NCI-H774 (cell line): ENCODE results near the gene PTPRN2.
"Not testable (repeated sequence)": the region's sequence is repeated elsewhere in the genome, so short reads cannot be mapped to it uniquely, and the experiment has no call there.

ENCODE experiments used
- DNase-seq: peaks from one replicate; lab custom pipeline; 2025; lab: John Stamatoyannopoulos, UW

PTPRN2 gene

GRCh38 chr7:157947504-157947903 lies 640.1 kb downstream of the PTPRN2 start:
- DNase-seq, result no peak

GRCh38 chr7:157946398-157947060 lies 641.1 kb downstream of the PTPRN2 start:
- DNase-seq, result no peak

- DNase-seq, result no peak
Observed at GRCh38 chr7:157945401-157945800, 642.2 kb downstream of the PTPRN2 start.

- DNase-seq, result no peak
Observed at GRCh38 chr7:157944734-157945291, 642.8 kb downstream of the PTPRN2 start.

- DNase-seq, result no peak
Observed at GRCh38 chr7:157944051-157944450, 643.6 kb downstream of the PTPRN2 start.

- no peak for DNase-seq
Observed at GRCh38 chr7:157943561-157943960, 644.1 kb downstream of the PTPRN2 start.

- no peak for DNase-seq
Observed at GRCh38 chr7:157941210-157941609, 646.4 kb downstream of the PTPRN2 start.

GRCh38 chr7:157940497-157940896 lies 647.1 kb downstream of the PTPRN2 start:
- DNase-seq, result no peak

GRCh38 chr7:157938211-157938610 lies 649.4 kb downstream of the PTPRN2 start:
- no peak for DNase-seq

GRCh38 chr7:157937406-157937805 lies 650.2 kb downstream of the PTPRN2 start:
- no peak for DNase-seq

GRCh38 chr7:157936976-157937375 lies 650.6 kb downstream of the PTPRN2 start:
- DNase-seq, result no peak

- DNase-seq, result not testable (repeated sequence)
Observed at GRCh38 chr7:157935721-157936120, 651.9 kb downstream of the PTPRN2 start.

- not testable (repeated sequence) for DNase-seq
Observed at GRCh38 chr7:157933219-157934155, 654.1 kb downstream of the PTPRN2 start.

GRCh38 chr7:157932498-157933218 lies 655.0 kb downstream of the PTPRN2 start:
- peak; percentile 15 for DNase-seq

GRCh38 chr7:157930926-157931466 lies 656.6 kb downstream of the PTPRN2 start:
- no peak for DNase-seq

GRCh38 chr7:157930441-157930840 lies 657.2 kb downstream of the PTPRN2 start:
- DNase-seq, result no peak

GRCh38 chr7:157929671-157930070 lies 658.0 kb downstream of the PTPRN2 start:
- DNase-seq, result no peak

- no peak for DNase-seq
Observed at GRCh38 chr7:157928808-157929425, 658.7 kb downstream of the PTPRN2 start.

GRCh38 chr7:157928171-157928794 lies 659.3 kb downstream of the PTPRN2 start:
- DNase-seq, result no peak

- DNase-seq, result no peak
Observed at GRCh38 chr7:157927313-157927925, 660.2 kb downstream of the PTPRN2 start.
